HT1080 (cell line): Measurements from ENCODE around the gene CYTIP. TPM values are rescaled to one million over a fixed set of nuclear protein-coding genes. Genes with fewer than 3 reads are reported as not detected.

Experiments used
- DNase-seq: peaks from one replicate; pipeline ENCODE4 v3.0.0-alpha.2; 2015; ENCODE audit warnings: low read depth
- polyA plus RNA-seq, 2 experiments: library from polyadenylated mRNA; depleted of rRNA; stranded (reverse); fragments of >200 nt; gene quantifications; 2 replicates each; pipeline ENCODE4 v1.2.3, GENCODE V29; 2015
- total RNA-seq: library from RNA; depleted of rRNA; stranded (reverse); fragments of >200 nt; shearing (Covaris generic); gene quantifications from 2 replicates; pipeline ENCODE4 v1.2.3, GENCODE V29; 2014; rRNA removed

The CYTIP gene
- not detected in 2 replicates for total RNA-seq
- polyA plus RNA-seq (2015; cell fraction: cytosol; rRNA removed), result 0.06 TPM in 1 of 2 replicates, not detected in the other
- polyA plus RNA-seq (2015; cell fraction: nucleus; rRNA removed), result not detected in 2 replicates

- DNase-seq, result no peak
Observed at GRCh38 chr2:157443795-157444640, at the start of gene CYTIP. Gene CYTIP, minus strand, starts transcription at chr2:157444089. Its CDS starts 69 bp downstream, at chr2:157444020.

DNA sequence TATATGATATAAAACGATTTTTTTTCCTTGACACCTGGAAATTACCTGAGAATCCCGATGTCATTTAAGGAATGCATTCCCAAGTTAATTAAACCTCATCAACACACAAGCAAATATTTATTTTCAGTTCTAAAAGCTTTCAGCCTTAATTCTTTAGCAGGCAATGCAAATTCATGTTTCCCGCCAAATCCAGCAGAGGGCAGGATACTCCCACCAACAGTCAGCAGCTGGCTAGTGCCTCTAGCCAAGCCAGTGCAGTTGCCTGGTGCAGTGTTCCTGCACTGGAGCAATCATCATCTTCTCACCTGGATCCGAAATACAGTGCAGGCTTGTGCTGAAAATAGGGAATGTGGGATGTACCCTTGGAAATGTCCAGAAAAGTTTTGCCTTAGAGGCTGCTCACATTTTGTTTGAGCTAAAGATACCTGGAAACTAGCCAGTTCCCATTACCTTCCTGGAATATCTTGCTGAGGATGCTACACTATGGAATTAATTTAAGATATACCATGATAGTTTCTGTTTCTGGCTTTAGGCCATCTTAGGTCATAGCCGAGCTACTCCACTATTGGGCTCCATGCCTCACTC is 48.4 kb upstream of the CYTIP start:
- DNase-seq, result peak; percentile 56

GRCh38 chr2:157489983-157490382 is 46.1 kb upstream of the CYTIP start:
- no peak for DNase-seq

DNA sequence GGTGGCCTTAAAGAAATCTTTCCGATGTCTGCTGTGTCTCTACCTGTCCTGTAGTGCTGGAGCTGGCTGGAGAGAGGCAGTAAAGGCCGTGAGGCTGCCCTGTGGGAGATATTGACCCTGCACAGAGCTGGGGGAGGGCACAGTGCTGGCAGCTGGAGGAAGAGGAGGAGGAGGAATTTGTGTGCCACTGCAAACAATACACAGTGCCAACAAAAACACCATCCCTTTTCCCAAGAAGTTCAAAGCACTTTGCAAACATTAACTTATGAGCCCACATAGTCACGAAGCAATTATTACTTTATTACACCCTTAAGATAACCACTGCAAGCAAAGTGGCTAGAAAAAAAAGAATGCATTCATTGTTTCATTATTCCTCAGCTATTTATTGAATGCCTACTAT is 45.0 kb upstream of the CYTIP start:
- DNase-seq, result peak; percentile 44

DNA sequence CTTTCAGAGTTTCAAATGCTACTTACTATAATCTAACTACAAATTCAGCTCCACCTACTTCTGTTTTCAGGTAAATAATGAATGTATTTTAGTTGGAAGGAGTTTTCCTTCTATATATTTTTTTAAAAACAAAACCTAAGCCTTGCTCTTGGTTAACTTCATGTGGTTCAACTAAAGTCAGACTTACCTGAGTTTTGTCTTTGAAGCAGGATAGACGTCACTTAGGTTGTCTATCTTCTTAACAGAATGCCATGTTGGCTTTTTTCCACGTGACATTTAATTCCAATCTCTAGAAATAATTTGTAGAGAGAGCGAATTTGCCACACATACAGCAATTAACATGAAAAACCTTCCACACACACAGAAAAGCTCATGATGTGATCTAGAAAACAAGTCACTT is 43.9 kb upstream of the CYTIP start:
- DNase-seq, result no peak

- no peak for DNase-seq
Observed at GRCh38 chr2:157487271-157487610, 43.4 kb upstream of the CYTIP start.

- no peak for DNase-seq
Observed at GRCh38 chr2:157486596-157487270, 42.8 kb upstream of the CYTIP start.

DNA sequence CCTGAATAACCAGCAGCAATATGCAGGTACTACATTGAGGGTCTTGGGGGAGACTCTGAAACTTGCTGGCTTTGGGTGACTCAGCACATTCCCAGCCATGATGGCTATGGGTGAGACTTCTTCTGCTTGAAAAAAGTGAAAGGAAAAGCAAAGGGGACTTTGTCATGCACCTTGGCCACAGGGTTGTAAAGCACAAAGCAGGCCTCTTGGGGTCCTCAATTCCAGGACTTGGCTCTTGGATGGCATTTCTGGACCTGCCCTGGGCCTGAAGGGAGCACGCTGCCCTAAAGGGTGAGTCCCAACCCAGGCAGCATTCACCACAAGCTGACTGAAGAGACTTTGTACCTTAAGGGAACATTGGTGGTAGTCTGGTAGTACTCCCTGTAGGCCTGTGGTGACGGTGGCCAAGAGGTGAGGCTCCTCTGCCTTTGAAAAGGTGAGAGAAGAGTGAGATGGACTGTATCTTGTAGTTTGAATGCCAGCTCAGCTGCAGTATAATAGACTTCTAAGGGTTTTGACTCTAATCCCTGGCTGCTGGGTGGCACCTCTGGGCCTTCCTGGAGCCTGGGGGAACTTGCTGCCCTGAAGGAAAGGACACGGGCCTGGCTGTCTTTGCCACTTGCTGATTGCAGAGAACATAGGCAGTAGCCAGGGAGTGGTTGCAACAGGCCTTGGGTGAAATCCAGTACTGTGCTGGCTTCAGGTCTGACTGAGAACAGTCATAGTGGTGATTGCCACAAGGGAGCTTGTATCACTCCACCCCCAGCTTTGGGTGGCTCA is 36.5 kb upstream of the CYTIP start:
- no peak for DNase-seq

- no peak for DNase-seq
Observed at GRCh38 chr2:157479081-157480027, 35.5 kb upstream of the CYTIP start.

DNA sequence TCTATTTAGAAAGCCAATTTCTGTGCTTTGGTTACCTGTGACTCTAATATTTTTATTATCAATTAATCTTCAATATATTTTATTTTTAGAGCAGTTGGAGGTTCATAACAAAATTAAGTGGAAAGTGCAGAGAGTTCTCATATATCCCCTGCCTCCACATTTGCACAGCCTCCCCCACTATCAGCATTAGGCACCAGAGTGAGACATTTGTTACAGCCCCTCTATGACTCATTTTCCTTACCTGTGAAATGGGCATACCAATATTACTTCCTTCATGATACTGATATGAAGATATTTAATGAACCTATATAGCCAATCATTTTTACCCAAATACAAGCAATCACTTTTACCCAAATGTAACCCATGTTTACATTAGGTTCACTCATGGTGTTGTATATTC is 34.0 kb upstream of the CYTIP start:
- no peak for DNase-seq

GRCh38 chr2:157476953-157477709 is 33.2 kb upstream of the CYTIP start:
- peak; percentile 25 for DNase-seq

DNA sequence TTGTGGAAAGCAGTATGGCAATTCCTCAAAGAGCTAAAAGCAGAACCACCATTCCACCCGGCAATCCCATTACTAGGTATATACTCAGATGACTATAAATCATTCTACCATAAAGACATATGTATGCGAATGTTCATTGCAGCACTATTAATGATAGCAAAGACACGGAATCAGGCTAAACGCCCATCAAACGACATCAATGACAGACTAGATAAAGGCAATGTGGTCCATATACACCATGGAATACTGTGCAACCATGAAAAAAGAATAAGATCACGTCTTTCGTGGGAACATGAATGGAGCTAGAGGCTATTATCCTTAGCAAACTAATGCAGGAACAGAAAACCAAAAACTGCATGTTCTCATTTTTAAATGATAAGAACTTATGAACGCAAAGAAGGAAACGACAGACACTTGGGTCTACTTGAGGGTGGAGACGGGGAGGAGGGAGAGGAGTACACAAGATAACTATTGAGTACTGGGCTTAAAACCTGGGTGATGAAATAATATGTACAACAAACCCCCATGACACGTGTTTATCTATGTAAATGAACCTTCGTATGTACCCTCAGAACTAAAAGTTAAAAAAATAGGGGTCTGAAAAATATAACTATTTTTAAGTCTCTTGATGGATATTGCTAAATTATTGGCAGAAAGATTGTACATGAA is 32.0 kb upstream of the CYTIP start:
- DNase-seq, result no peak

GRCh38 chr2:157473581-157473980 is 29.7 kb upstream of the CYTIP start:
- no peak for DNase-seq

- no peak for DNase-seq
Observed at GRCh38 chr2:157471078-157471477, 27.2 kb upstream of the CYTIP start.

- DNase-seq, result no peak
Observed at GRCh38 chr2:157470321-157470720, 26.4 kb upstream of the CYTIP start.

DNA sequence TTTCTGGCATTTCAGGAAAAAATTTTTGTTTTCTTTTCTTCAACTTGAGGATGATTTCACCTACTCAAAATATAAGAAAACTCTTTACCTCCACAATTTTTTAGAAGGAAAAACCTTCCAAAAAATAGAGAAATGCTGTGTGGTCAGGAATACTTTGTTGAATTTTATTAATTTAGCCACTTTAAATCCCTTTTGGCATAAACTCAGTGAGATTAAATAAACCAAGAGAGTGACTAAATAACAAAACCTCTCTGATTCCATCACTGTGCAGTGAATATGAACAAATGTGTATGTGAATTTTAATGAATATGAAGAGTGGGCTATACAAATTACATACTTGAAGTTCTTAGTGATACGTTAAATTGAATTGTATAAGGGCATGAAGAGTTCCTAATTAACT is 25.8 kb upstream of the CYTIP start:
- no peak for DNase-seq

DNA sequence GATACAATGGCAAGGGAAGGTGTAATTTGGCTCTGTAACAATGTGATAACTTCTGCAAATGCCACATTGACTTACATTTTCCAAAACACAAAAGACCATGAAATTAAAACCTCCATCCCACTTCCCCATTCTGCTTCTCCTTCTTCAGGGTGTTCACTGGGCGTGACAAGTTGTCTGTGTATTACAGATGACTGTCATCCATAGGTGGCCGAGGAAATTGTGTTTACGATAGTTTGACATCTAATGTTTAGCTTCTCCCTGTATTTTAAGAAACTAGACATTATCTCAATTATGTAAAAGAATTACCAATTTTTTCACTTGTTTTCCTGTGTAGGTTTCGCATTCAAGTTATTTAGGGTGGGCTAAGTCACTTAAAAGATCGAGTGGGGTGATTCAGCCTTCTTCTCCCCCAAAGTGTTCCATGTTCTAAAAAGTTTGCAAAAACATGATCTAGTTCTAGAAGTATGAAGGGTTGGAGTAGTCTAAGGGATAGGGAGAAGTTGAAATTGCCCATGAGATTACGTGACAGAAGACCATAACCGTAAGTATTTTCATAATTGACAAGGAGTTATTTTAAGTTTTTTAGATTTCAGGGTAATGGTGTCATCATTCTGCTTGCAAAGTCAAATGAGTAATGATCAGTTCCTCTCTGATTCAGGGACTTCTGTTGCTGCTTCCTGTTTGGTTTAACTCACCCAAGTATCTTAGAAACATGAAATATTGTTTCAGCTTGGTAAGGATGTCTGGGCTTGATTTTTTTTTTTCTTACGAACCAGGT is 25.2 kb upstream of the CYTIP start:
- DNase-seq, result peak; percentile 72

- no peak for DNase-seq
Observed at GRCh38 chr2:157466764-157467163, 22.9 kb upstream of the CYTIP start.
